ENCODE measurements around the gene ABCA1.
"Not testable (repeated sequence)": the region's sequence is repeated elsewhere in the genome, so short reads cannot be mapped to it uniquely, and the experiment has no call there.

The ABCA1 gene

GRCh38 chr9:104961701-104962359 is 33.9 kb upstream of the ABCA1 start:
- no peak overlapping the region for H3K4me3 ChIP-seq (ENCODE audit: low read depth, low read length)
- DNase-seq (ENCODE audit: low read depth) = no peak
- no peak for TF ChIP-seq CTCF (IDR thresholded peaks at IDR 0.05; ENCODE audit: control insufficient read depth, extremely low read depth, insufficient read depth)

GRCh38 chr9:104961238-104961637 is 33.3 kb upstream of the ABCA1 start:
- H3K4me3 ChIP-seq (ENCODE audit: low read depth, low read length) = no peak overlapping the region
- no peak for DNase-seq (ENCODE audit: low read depth)
- TF ChIP-seq CTCF (IDR thresholded peaks at IDR 0.05; ENCODE audit: control insufficient read depth, extremely low read depth, insufficient read depth) = no peak

- no peak overlapping the region for H3K4me3 ChIP-seq (ENCODE audit: low read depth, low read length)
- no peak for DNase-seq (ENCODE audit: low read depth)
- no peak for TF ChIP-seq CTCF (IDR thresholded peaks at IDR 0.05; ENCODE audit: control insufficient read depth, extremely low read depth, insufficient read depth)
Measured at GRCh38 chr9:104960662-104961061, 32.7 kb upstream of the ABCA1 start.

GRCh38 chr9:104958751-104959150 is 30.8 kb upstream of the ABCA1 start:
- no peak overlapping the region for H3K4me3 ChIP-seq (ENCODE audit: low read depth, low read length)
- DNase-seq (ENCODE audit: low read depth) = no peak
- TF ChIP-seq CTCF (IDR thresholded peaks at IDR 0.05; ENCODE audit: control insufficient read depth, extremely low read depth, insufficient read depth) = no peak

GRCh38 chr9:104958006-104958405 is 30.1 kb upstream of the ABCA1 start:
- not testable (repeated sequence) for H3K4me3 ChIP-seq (ENCODE audit: low read depth, low read length); DNase-seq (ENCODE audit: low read depth)

- no peak for DNase-seq (ENCODE audit: low read depth)
- no peak overlapping the region for H3K4me3 ChIP-seq (ENCODE audit: low read depth, low read length)
- no peak for TF ChIP-seq CTCF (IDR thresholded peaks at IDR 0.05; ENCODE audit: control insufficient read depth, extremely low read depth, insufficient read depth)
Measured at GRCh38 chr9:104951487-104951886, 23.5 kb upstream of the ABCA1 start.

- no peak overlapping the region for H3K4me3 ChIP-seq (ENCODE audit: low read depth, low read length)
- no peak for DNase-seq (ENCODE audit: low read depth)
- no peak for TF ChIP-seq CTCF (IDR thresholded peaks at IDR 0.05; ENCODE audit: control insufficient read depth, extremely low read depth, insufficient read depth)
Measured at GRCh38 chr9:104950838-104951237, 22.9 kb upstream of the ABCA1 start.
